LoVo (cell line): ENCODE measurements around the gene PLEKHM2.
"Not testable (repeated sequence)": the region's sequence is repeated elsewhere in the genome, so short reads cannot be mapped to it uniquely, and the experiment has no call there.

Source experiments
- DNase-seq: peaks from one replicate; pipeline ENCODE4 v3.0.0-alpha.2; 2016; ENCODE audit warnings: low spot score

PLEKHM2 gene

GRCh38 chr1:15676688-15677661 is 7.1 kb upstream of the PLEKHM2 start:
- no peak for DNase-seq

GRCh38 chr1:15678578-15678977 is 5.5 kb upstream of the PLEKHM2 start:
- peak; percentile 54 for DNase-seq

- DNase-seq: no peak
Measured at GRCh38 chr1:15680131-15680530, 4.0 kb upstream of the PLEKHM2 start.

DNA sequence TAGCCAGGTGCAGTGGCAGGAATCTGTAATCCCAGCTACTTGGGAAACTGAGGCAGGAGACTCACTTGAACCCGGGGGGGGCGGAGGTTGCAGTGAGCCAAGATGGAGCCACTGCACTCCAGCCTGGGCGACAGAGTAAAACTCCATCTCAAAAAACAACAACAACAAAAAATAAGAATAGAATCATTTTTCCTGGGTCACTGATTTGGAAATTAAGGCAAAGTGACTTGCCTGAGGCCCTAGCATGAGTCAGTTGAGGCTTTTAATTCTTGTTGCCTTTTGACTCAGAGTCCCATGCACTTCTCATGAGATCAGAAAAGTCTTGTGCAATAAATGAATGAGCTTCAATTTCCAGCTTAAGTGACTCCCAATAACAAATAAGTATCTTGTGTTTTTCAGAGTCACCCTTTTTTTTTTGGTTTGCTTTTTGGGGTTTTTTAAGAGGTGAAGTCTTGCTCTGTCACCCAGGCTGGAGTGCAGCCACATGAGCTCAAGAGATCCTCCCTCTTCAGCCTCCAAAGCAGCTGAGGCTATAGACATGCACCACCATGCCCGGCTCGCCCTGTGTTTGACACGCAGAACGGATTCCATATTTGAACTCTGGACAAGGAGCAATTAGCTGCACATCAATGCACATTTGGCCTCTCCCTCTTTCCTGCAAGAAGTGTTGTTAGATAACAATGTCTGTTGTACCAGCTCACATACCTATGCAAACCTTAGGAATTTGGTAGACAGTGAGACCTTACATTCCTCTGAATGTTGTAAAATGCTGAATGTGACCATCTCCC is 3.4 kb upstream of the PLEKHM2 start:
- DNase-seq: no peak

GRCh38 chr1:15681349-15682292 is 2.5 kb upstream of the PLEKHM2 start:
- no peak for DNase-seq

- DNase-seq: no peak
Measured at GRCh38 chr1:15682936-15683341, 1.2 kb upstream of the PLEKHM2 start.

DNA sequence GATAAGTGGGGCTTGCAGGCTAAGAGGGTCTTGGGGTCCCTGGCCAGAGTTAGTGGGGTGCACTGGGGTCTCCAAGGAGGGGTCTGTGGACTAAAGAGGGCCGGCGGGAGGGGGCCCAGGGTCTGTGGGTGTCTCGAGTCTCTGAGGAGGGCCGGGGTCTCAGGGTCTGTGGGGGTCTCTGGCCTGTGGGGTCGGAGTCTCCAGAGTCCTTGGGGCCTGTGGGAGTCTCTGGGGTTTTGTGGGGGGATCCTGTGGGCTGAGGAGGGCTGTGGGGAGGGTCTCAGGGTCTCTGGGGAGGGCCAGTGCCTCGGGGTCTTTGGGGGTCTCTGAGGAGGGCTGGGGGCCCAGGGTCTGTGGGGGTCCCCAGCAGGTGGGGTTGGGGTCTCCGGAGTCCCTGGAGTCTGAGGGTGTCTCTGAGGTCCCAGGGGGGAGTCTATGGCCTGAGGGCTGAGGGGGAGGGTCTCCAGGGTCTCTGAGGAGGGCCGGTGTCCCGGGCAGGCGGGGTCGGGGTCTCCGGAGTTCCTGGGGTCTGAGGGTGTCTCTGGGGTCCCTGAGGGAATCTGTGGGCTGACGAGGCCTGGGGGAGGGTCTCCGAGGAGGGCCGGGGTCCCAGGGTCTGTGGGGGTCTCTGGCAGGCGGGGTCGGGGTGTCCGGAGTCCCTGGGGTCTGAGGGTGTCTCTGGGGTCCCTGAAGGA is 628 bp upstream of the PLEKHM2 start:
- no peak for DNase-seq

DNA sequence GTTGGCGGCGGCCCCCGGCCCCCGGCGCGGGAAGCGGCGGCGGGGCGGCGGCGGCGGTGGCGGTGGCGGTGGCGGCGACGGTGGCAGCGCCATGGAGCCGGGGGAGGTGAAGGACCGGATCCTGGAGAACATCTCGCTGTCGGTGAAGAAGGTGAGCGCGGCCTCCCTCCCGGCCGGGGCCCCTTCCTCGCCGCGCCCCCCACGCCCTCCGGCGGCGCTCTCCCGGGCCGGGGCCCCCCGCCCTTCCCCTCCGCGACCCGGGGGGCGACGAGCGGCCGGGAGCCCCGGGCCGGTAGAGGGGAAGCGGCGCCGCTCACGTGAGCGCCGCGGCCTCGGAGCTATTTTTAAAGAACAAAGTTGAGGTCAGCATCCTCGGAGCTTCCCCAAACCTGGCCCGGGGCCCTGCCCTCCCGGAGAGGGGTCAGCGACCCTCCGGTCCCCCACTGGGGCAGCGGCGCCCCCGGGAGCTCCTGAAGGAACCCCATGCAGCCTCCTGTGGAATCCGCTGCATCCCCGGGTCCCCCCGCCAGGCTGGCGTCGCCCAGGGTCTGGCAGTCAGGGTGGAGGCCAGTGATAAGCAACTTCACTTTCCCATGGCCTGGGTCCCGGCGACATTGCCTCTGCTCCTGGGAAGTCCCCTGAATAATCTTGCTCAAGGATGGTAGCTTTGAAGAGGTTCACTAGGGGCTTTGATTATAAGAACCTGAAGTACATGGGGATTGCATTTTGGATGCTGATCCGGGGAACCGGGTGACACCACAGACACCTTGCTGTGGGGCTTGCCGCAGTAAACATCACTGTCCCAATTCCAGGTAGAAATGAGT is 560 bp downstream of the PLEKHM2 start:
- peak; percentile 18 for DNase-seq

- DNase-seq: no peak
Measured at GRCh38 chr1:15685820-15686219, 1.7 kb downstream of the PLEKHM2 start.

DNA sequence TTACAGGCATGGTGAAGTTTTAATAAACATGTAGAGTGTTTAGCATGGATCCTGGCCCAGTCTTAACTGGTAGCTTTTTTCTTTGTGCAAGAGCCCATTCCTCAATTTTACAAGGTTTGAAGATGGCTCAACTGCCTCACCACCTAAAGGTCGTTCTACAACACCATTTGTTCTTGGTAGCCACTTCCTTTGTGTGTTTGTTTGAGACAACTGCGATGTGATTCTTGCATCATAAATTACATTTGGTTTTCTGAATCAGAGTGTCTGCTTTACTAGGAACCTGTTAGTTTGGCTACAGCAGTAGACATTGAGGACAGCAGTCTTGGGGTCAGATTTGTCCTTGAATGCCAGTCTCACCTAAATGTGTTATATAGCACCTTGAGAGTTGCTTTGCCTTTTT is 3.3 kb downstream of the PLEKHM2 start:
- no peak for DNase-seq

DNA sequence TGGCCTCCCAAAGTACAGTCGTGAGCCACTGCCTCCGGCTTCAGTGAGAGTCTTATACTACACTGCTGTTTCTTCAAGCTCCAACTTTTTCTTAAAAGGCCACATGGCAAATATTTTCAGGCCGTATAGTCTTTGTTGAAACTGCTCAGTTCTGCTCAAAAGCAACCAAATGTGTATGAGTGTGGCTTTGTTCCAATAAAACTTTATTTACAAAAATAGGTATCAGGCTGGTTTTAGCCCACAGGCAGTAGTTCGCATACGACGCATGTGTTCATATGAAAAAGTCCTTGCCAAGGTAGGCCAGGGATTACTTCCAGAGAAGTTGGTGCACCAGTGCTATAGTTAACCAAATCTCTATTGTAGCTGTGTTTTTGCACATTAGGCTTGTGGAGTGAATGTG is 6.2 kb downstream of the PLEKHM2 start:
- no peak for DNase-seq

DNA sequence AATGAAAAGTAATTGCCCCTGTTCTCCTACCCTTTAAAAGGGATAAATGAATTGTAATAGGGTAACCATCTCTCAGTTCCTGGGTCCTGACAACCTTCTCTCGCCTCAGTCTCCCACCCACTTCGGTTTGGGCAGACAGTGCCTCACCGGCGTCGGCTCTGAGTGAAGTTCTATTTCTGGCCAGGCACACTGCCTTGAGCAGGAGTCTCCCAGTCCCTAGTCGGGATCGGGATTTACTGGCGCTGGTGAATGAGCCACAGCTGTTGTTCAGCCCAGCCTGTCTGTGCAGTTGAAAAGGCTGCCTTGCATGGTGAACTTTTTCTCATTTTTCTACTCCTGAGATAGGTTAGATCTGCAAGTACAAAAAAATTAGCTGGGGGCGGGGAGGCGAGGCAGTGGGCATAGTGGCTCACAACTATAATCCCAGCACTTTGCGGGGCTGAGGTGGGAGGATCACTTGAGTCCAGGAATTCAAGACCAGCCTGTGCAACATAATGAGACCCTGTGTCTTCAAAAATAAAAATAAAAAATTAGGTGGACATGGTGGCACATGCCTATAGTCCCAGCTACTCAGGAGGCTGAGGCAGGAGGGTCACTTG is 7.4 kb downstream of the PLEKHM2 start:
- DNase-seq: no peak

DNA sequence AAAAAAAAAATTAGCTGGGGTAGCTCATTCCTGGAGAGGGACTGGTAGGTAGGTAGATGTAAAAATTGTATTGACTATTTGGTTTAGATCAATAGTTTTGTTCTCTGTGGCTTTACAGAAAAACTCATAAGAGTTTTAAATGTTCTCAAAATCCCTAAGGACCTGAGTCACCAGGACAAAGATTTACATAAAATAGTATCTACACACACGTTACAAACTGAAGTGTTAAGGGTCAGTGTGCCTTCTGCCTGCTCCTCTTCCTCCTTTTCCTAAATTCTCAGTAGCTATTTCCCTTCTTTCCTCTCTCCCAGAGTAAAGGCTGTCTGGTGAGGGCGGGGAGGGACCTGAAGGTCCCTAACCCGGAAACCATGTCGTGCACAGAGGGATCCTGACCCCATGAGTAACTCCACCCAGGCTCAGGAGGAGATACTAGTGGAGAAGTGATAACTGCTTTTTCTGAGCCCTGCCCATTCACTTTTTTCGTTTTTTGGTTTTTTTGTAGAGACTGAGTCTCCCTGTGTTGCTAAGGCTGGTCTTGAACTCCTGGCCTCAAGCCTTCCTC is 8.1 kb downstream of the PLEKHM2 start:
- no peak for DNase-seq

- no peak for DNase-seq
Measured at GRCh38 chr1:15693371-15693770, 9.3 kb downstream of the PLEKHM2 start.

GRCh38 chr1:15696956-15697521 is 12.9 kb downstream of the PLEKHM2 start:
- DNase-seq: no peak

DNA sequence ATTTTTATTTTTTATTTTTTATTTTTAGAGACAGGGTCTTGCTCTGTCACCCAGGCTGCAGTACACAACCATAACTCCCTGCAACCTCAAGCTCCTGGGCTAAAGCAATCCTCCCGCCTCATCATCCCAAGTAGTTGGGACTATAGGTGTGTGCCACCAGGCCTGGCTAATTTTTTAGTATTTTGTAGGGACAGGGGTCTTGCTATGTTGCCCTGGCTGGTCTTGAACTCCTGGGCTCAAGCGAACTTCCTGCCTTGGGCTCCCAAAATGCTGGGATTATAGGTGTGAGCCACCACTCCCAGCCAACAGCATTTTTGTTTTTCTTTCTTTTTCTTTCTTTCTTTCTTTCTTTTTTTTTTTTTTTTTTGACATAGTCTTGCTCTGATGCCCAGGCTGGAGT is 14.1 kb downstream of the PLEKHM2 start:
- no peak for DNase-seq

DNA sequence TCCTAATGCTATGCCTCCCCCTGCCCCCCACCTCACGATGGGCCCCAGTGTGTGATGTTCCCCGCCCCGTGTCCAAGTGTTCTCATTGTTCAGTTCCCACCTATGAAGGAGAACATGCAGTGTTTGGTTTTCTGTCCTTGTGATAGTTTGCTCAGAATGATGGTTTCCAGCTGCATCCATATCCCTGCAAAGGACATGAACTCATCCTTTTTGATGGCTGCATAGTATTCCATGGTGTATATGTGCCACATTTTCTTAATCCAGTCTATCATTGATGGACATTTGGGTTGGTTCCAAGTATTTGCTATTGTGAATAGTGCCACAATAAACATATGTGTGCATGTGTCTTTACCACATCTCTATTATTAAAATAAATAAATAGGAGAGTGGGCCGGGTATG is 15.2 kb downstream of the PLEKHM2 start:
- DNase-seq: not testable (repeated sequence)

GRCh38 chr1:15700508-15700907 is 16.4 kb downstream of the PLEKHM2 start:
- no peak for DNase-seq

DNA sequence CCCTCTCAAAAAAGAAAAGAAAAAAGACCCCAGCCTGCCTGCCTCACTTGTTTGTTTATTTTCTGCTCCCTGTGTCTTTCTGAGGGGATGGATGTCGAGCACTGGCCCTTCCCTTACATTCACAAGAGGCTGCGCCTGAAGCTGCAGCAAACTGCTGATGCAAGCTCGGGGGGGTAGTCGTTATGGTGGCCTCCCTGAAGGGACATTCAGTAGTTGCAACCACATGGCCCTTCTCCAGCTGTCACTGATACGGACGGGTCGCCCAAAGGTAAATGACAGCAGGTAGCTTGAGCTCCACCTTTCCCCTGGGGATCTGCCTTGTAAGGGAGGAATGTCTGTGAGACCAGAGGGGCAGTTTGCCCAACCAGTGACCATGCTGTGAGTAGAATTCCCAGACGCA is 17.7 kb downstream of the PLEKHM2 start:
- DNase-seq: no peak
